Panc1 (cell line): ENCODE measurements around the gene TENT4B. TPM values are rescaled to one million over a fixed set of nuclear protein-coding genes. Genes with fewer than 3 reads are reported as not detected.

Experiments
- ATAC-seq: fragments of 200-7000 bp; cut with Tn5 transposase; 2 replicates; pipeline ENCODE4 v1.9.1; 2020; ENCODE audit warnings: mild to moderate bottlenecking, moderate library complexity
- BruUV-seq: library from RNA; stranded (reverse); fragments of 400-500 nt; replicated peaks from 2 replicates; lab custom pipeline; 2021; lab: Mats Ljungman, UMichigan
- CTCF ChIA-PET: fragments of 300-600 bp; sonication (Branson Sonifier 250); formaldehyde crosslinking; loops from one replicate; lab custom pipeline; 2022; ENCODE audit warnings: antibody characterized with exemption; lab: Charles Lee
- POLR2A ChIA-PET: fragments of 300-600 bp; sonication (Branson Sonifier 250); formaldehyde crosslinking; loops from one replicate; lab custom pipeline; 2022; ENCODE audit warnings: antibody characterized with exemption; lab: Charles Lee
- DNase-seq: peaks from one replicate; pipeline ENCODE4 v3.0.0-alpha.2; 2010; ENCODE audit warnings: low read depth, low spot score
- H3K27ac ChIP-seq: 2 replicates; pipeline ENCODE4 v1.5.1; 2011; ENCODE audit warnings: mild to moderate bottlenecking, low read length, inconsistent platforms
- H3K27me3 ChIP-seq: fragments of 200-500 bp; sonication (Bioruptor generic); 2 replicates; pipeline ENCODE4 v1.6.0; 2014; ENCODE audit warnings: low read length, inconsistent platforms; ENCODE audit not compliant: control insufficient read depth, insufficient read depth
- H3K36me3 ChIP-seq: fragments of 200-500 bp; sonication (Bioruptor generic); 2 replicates; pipeline ENCODE4 v1.5.1; 2014; ENCODE audit warnings: inconsistent platforms, mild to moderate bottlenecking, low read length, moderate library complexity; ENCODE audit not compliant: control insufficient read depth, insufficient read depth
- H3K4me1 ChIP-seq: 2 replicates; pipeline ENCODE4 v1.5.1; 2011; ENCODE audit warnings: inconsistent platforms, mild to moderate bottlenecking, low read length, moderate library complexity; ENCODE audit not compliant: control insufficient read depth, insufficient read depth
- H3K4me3 ChIP-seq, 2 experiments: 2 replicates each; pipeline ENCODE4 v1.5.1; 2011 to 2012; ENCODE audit warnings: low read depth in 2 of 2, low read length in 2 of 2, mild to moderate bottlenecking in 2 of 2, inconsistent platforms in 1 of 2, moderate library complexity in 1 of 2
- H3K9me3 ChIP-seq: fragments of 200-500 bp; sonication (Bioruptor generic); 2 replicates; pipeline ENCODE4 v1.5.1; 2014; ENCODE audit warnings: low read depth, mild to moderate bottlenecking, inconsistent platforms, low read length, moderate library complexity; ENCODE audit not compliant: control insufficient read depth, insufficient read depth
- POLR2AphosphoS5 ChIP-seq: IDR thresholded peaks from 2 replicates; pipeline ENCODE4 v1.6.1; 2012; ENCODE audit warnings: mild to moderate bottlenecking, low read depth, low read length, moderate library complexity
- SIN3A ChIP-seq: IDR thresholded peaks from 2 replicates; pipeline ENCODE4 v1.6.1; 2012; ENCODE audit warnings: low read depth, mild to moderate bottlenecking, low read length, moderate library complexity, borderline replicate concordance; ENCODE audit not compliant: insufficient read depth
- TCF7L2 ChIP-seq: IDR thresholded peaks from 2 replicates; pipeline ENCODE4 v1.6.1; 2011; ENCODE audit warnings: mild to moderate bottlenecking, low read depth, low read length, inconsistent platforms
- in situ Hi-C: cut with HindIII; loops from 2 replicates; pipeline ENCODE4 v1.10.0; 2016; ENCODE audit warnings: low sequenced_read_pairs, low pct_unique_long_range_greater_than_20kb
- intact Hi-C: fragments of 100-400 bp; cut with micrococcal nuclease; formaldehyde crosslinking; loops from one replicate; pipeline ENCODE4 v1.10.0; 2022; ENCODE audit not compliant: unreplicated experiment
- total RNA-seq: library from RNA; stranded (reverse); gene quantifications from one replicate; pipeline ENCODE4 v1.2.1, GENCODE V29; 2021; ENCODE audit not compliant: unreplicated experiment
- TF ChIP-seq, protein P1 (sequence below): fragments of 450-650 bp; IDR thresholded peaks from 2 replicates; pipeline ENCODE4 v1.5.1; 2017; ENCODE audit warnings: mild to moderate bottlenecking
- TF ChIP-seq, protein P2 (sequence below), 2 experiments: IDR thresholded peaks; 2 replicates each; pipeline ENCODE4 v1.6.1; 2011 to 2012; ENCODE audit warnings: low read depth in 2 of 2, control low read depth in 1 of 2, low read length in 1 of 2, mild to moderate bottlenecking in 1 of 2, moderate library complexity in 1 of 2; ENCODE audit not compliant: insufficient read depth in 1 of 2

Gene TENT4B
- total RNA-seq, 1 experiment from 2014 or later, result 9.7 TPM

DNA sequence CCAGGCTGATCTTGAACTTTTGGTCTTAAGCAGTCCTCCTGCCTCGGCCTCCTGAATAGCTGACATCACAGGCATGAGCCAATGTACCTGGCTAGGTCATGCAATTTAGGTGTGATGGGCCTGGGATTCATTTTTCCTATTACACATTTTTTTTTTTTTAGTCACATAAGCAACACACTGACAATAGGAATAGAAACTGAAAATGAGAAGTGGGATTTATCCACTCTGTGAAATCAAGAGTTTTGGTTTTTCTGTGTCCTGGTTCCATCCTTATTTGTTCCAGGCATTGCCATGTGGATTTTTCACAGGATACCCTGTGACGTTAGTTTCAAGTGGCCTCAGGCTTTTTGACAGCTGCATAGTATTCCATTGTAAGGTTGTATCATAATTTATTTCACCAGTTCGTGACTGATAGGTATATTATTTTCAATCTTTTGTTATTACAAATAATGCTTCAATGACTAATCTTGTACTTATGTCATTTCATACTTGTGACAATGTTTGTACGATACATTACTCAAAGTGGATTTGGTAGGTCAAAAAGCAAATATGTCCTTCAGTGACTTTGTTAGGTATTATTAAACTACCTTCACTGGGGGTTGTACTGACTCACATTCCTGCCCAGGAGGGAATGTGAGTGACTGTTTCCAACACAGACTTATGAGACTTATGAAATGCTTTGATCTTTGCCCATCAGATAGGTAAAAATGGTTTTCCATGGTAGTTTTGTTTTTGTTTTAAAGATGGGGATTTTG lies 123.9 kb downstream of the TENT4B start:
- H3K27me3 ChIP-seq, result no peaks in the 10 kb centered on the region
- ATAC-seq (no peak; the same call in 1 of the 2 replicates), DNase-seq (peak; percentile 41)
- no peaks in the 10 kb centered on the region for H3K9me3 ChIP-seq
- no peak overlapping the region for H3K27ac ChIP-seq
- no TSS peak for BruUV-seq
- in situ Hi-C loops, result no loop called here
- no peaks in the 10 kb centered on the region for H3K36me3 ChIP-seq
- H3K4me3 ChIP-seq, result no peak overlapping the region
- H3K4me1 ChIP-seq, result no peaks in the 10 kb centered on the region; the same call in 1 of the 2 replicates
- CTCF ChIA-PET, result interaction anchor here (0.6 kb wide), 1 partner anchor 10 kb away, joined by 20 read pairs; no protein-coding TSS in a partner anchor
- TF ChIP-seq, protein P1, sequence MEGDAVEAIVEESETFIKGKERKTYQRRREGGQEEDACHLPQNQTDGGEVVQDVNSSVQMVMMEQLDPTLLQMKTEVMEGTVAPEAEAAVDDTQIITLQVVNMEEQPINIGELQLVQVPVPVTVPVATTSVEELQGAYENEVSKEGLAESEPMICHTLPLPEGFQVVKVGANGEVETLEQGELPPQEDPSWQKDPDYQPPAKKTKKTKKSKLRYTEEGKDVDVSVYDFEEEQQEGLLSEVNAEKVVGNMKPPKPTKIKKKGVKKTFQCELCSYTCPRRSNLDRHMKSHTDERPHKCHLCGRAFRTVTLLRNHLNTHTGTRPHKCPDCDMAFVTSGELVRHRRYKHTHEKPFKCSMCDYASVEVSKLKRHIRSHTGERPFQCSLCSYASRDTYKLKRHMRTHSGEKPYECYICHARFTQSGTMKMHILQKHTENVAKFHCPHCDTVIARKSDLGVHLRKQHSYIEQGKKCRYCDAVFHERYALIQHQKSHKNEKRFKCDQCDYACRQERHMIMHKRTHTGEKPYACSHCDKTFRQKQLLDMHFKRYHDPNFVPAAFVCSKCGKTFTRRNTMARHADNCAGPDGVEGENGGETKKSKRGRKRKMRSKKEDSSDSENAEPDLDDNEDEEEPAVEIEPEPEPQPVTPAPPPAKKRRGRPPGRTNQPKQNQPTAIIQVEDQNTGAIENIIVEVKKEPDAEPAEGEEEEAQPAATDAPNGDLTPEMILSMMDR, result no peak
- TF ChIP-seq, protein P2, sequence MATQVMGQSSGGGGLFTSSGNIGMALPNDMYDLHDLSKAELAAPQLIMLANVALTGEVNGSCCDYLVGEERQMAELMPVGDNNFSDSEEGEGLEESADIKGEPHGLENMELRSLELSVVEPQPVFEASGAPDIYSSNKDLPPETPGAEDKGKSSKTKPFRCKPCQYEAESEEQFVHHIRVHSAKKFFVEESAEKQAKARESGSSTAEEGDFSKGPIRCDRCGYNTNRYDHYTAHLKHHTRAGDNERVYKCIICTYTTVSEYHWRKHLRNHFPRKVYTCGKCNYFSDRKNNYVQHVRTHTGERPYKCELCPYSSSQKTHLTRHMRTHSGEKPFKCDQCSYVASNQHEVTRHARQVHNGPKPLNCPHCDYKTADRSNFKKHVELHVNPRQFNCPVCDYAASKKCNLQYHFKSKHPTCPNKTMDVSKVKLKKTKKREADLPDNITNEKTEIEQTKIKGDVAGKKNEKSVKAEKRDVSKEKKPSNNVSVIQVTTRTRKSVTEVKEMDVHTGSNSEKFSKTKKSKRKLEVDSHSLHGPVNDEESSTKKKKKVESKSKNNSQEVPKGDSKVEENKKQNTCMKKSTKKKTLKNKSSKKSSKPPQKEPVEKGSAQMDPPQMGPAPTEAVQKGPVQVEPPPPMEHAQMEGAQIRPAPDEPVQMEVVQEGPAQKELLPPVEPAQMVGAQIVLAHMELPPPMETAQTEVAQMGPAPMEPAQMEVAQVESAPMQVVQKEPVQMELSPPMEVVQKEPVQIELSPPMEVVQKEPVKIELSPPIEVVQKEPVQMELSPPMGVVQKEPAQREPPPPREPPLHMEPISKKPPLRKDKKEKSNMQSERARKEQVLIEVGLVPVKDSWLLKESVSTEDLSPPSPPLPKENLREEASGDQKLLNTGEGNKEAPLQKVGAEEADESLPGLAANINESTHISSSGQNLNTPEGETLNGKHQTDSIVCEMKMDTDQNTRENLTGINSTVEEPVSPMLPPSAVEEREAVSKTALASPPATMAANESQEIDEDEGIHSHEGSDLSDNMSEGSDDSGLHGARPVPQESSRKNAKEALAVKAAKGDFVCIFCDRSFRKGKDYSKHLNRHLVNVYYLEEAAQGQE (IDR thresholded peaks at IDR 0.05; ENCODE audit: insufficient read depth in 1 of 2, low read depth in 2 of 2, low read length in 1 of 2), result no peak
- TF ChIP-seq SIN3A (no peak), TCF7L2 (no peak), POLR2AphosphoS5 (no peak)
- intact Hi-C loops, result no loop called here
- POLR2A ChIA-PET, result no interaction called here

DNA sequence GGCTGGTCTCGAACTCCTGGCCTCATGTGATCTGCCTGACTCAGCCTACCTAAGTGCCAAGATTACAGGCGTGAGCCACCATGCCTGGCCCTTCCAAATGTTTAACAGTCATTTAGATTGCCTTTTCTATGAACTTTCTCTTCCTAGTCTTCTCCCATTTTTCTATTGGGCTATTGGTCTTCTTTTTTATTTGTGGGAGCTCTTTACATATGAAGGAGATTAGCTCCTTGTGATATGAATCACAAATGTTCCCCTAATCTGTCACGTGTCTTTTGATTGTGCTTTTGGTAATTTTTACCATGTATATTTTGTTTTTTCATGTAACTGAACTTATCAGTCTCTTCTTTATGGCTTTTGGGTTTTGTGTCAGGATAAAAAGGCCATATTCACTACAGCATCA lies 125.1 kb downstream of the TENT4B start:
- Histone ChIP-seq H3K4me1 (no peaks in the 10 kb centered on the region), H3K4me3 (no peak overlapping the region), H3K36me3 (no peaks in the 10 kb centered on the region), H3K9me3 (no peaks in the 10 kb centered on the region), H3K27me3 (no peaks in the 10 kb centered on the region), H3K27ac (no peak overlapping the region)
- in situ Hi-C loops (no loop called here), intact Hi-C loops (no loop called here)
- BruUV-seq, result no TSS peak
- TF ChIP-seq SIN3A, result no peak
- TF ChIP-seq, protein P1, result no peak
- TF ChIP-seq, protein P2 (IDR thresholded peaks at IDR 0.05; ENCODE audit: insufficient read depth in 1 of 2, low read depth in 2 of 2, low read length in 1 of 2), result no peak
- no peak for TF ChIP-seq POLR2AphosphoS5
- no peak for TF ChIP-seq TCF7L2
- ChIA-PET POLR2A (no interaction called here), CTCF (no interaction called here)
- ATAC-seq (no peak), DNase-seq (no peak)
